ENCODE data around the gene LRIF1. TPM values are rescaled to one million over a fixed set of nuclear protein-coding genes. Genes with fewer than 3 reads are reported as not detected.

LRIF1 gene
- total RNA-seq, 1 experiment from 2014 or later: 8.5 TPM

DNA sequence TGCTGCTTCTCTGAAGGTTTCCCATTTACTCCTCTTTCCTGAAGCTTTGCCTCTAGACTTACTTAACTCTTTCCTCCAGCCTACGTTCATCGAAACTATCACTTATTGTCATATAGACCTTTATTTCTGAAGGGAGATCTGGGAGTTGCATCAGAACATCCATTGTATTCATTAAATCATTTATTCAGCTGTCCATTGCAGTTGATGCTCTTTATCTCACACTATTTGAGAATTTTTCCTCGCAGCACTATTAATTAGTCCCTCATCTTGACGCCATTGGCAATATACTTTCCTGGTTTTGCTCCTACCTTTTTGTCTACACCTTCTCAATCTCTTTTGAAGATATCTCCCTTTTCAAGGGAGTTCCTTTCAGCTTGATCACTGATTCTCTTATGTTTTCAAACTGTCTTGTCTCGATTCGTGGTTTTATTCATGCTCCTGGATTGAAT lies 757 bp upstream of the LRIF1 start:
- Mint-ChIP-seq H3K36me3 (ENCODE audit: insufficient read depth, unreplicated experiment) (peaks cover 10% of the 10 kb centered on the region), H3K27me3 (ENCODE audit: insufficient read depth, unreplicated experiment) (no peaks in the 10 kb centered on the region), H3K9me3 (ENCODE audit: unreplicated experiment) (peaks cover 16% of the 10 kb centered on the region), H3K4me1 (ENCODE audit: insufficient read depth, unreplicated experiment) (peaks cover 5% of the 10 kb centered on the region), H3K27ac (ENCODE audit: low read depth, unreplicated experiment) (peak overlapping the region; percentile 44), H3K4me3 (ENCODE audit: unreplicated experiment) (peak overlapping the region; percentile 70)
- BruUV-seq (replicated peaks): TSS peak; percentile 92
- no peak for TF ChIP-seq CTCF (IDR thresholded peaks at IDR 0.05; ENCODE audit: unreplicated experiment)
- no peak for DNase-seq (ENCODE audit: unreplicated experiment)
- intact Hi-C loops (cut with micrococcal nuclease): no loop called here
- CTCF ChIA-PET: no interaction called here
- POLR2A ChIA-PET: interaction anchor here (0.6 to 1.6 kb wide), 11 partner anchors 10 to 542 kb away, joined by 3 to 9 read pairs (median 3); no protein-coding TSS in a partner anchor

DNA sequence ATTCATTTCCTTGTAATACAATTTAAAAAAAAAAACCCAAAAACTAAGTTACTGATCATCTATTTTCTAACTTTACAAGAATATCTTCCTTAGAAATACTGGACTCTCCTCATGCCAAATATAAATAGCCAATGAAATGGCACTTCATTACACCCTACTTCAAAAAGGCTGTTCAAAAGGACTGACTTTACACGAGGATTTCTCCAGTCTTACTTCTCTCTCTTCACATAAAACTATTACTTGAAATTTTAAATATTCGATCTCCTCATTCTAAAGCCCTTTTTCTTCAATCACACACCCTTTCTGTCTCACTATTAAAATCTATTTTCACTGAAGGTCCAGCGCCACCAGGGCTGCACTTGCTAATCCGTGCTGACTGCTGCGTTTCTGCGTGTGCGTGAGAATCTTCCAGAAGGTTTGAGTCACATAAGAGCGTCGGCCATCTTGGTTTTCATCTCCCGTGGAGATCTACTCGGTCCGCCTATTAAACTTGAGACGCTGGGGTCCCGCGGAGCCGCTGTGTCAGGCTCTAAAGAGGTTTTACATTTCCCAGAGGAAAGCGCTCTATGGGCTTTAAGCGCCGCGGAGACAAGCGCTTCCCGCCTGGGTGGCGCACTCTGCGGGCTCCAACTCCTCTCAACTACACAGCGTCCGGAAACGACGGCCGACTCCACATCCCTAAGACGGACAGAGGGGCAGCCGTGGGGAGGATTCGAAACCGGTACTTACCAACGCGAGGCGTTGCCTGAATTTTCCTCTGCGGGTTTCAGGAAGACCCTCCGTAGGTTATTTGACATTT lies 631 bp downstream of the LRIF1 start:
- BruUV-seq (replicated peaks): TSS peak; percentile 70
- POLR2A ChIA-PET: interaction anchor here (0.9 to 1.6 kb wide), 5 partner anchors 11 to 179 kb away, joined by 3 to 9 read pairs (median 4); no protein-coding TSS in a partner anchor
- intact Hi-C loops (cut with micrococcal nuclease): no loop called here

GRCh38 chr1:110961902-110962301 lies 1.8 kb downstream of the LRIF1 start:
- ChIA-PET POLR2A (no interaction called here), CTCF (interaction anchor here (0.6 to 0.7 kb wide), 2 partner anchors 115 to 444 kb away, joined by 3 to 4 read pairs; no protein-coding TSS in a partner anchor)
- Mint-ChIP-seq H3K36me3 (ENCODE audit: insufficient read depth, unreplicated experiment) (peaks cover 10% of the 10 kb centered on the region), H3K9me3 (ENCODE audit: unreplicated experiment) (peaks cover 16% of the 10 kb centered on the region), H3K27me3 (ENCODE audit: insufficient read depth, unreplicated experiment) (no peaks in the 10 kb centered on the region), H3K4me1 (ENCODE audit: insufficient read depth, unreplicated experiment) (peaks cover 5% of the 10 kb centered on the region), H3K27ac (ENCODE audit: low read depth, unreplicated experiment) (no peak overlapping the region), H3K4me3 (ENCODE audit: unreplicated experiment) (no peak overlapping the region)
- intact Hi-C loops (cut with micrococcal nuclease): no loop called here
- no peak for DNase-seq (ENCODE audit: unreplicated experiment)
- no peak for TF ChIP-seq CTCF (IDR thresholded peaks at IDR 0.05; ENCODE audit: unreplicated experiment)
- BruUV-seq (replicated peaks): no TSS peak

More for the DNA sequence above, 631 bp downstream of the LRIF1 start:
- H3K9me3 Mint-ChIP-seq (ENCODE audit: unreplicated experiment): peaks cover 16% of the 10 kb centered on the region
- DNase-seq (ENCODE audit: unreplicated experiment): no peak
- CTCF ChIA-PET: no interaction called here
- peak overlapping the region; percentile 70 for H3K4me3 Mint-ChIP-seq (ENCODE audit: unreplicated experiment)
- peaks cover 5% of the 10 kb centered on the region for H3K4me1 Mint-ChIP-seq (ENCODE audit: insufficient read depth, unreplicated experiment)
- no peak for TF ChIP-seq CTCF (IDR thresholded peaks at IDR 0.05; ENCODE audit: unreplicated experiment)
- peaks cover 10% of the 10 kb centered on the region for H3K36me3 Mint-ChIP-seq (ENCODE audit: insufficient read depth, unreplicated experiment)
- peak overlapping the region; percentile 44 for H3K27ac Mint-ChIP-seq (ENCODE audit: low read depth, unreplicated experiment)
- no peaks in the 10 kb centered on the region for H3K27me3 Mint-ChIP-seq (ENCODE audit: insufficient read depth, unreplicated experiment)

GRCh38 chr1:110960777-110961420 lies 2.8 kb downstream of the LRIF1 start:
- Mint-ChIP-seq H3K27me3 (ENCODE audit: insufficient read depth, unreplicated experiment) (no peaks in the 10 kb centered on the region), H3K36me3 (ENCODE audit: insufficient read depth, unreplicated experiment) (peaks cover 10% of the 10 kb centered on the region), H3K4me1 (ENCODE audit: insufficient read depth, unreplicated experiment) (peaks cover 5% of the 10 kb centered on the region), H3K4me3 (ENCODE audit: unreplicated experiment) (no peak overlapping the region), H3K27ac (ENCODE audit: low read depth, unreplicated experiment) (no peak overlapping the region), H3K9me3 (ENCODE audit: unreplicated experiment) (peaks cover 16% of the 10 kb centered on the region)
- DNase-seq (ENCODE audit: unreplicated experiment): no peak
- POLR2A ChIA-PET: interaction anchor here (1.2 kb wide), 1 partner anchor 17 kb away, joined by 3 read pairs; no protein-coding TSS in a partner anchor
- no TSS peak for BruUV-seq (replicated peaks)
- TF ChIP-seq CTCF (IDR thresholded peaks at IDR 0.05; ENCODE audit: unreplicated experiment): no peak
- intact Hi-C loops (cut with micrococcal nuclease): no loop called here
- CTCF ChIA-PET: interaction anchor here (0.6 to 1.0 kb wide), 4 partner anchors 13 to 347 kb away, joined by 3 to 6 read pairs (median 4); no protein-coding TSS in a partner anchor
